IMR-90 (cell line): ENCODE data around the gene UGT1A10. TPM values are rescaled to one million over a fixed set of nuclear protein-coding genes. Genes with fewer than 3 reads are reported as not detected.

Source experiments
- ATAC-seq: fragments of 200-7000 bp; cut with Tn5 transposase; 2 replicates; pipeline ENCODE4 v1.9.1; 2020; ENCODE audit warnings: low read depth, mild to moderate bottlenecking, moderate library complexity
- BruUV-seq: library from RNA; stranded (reverse); fragments of 400-500 nt; replicated peaks from 2 replicates; lab custom pipeline; 2021; lab: Mats Ljungman, UMichigan
- CTCF ChIA-PET: fragments of 300-600 bp; formaldehyde crosslinking; extraction: SDS; loops from one replicate; lab custom pipeline; 2021; ENCODE audit warnings: antibody characterized with exemption; lab: Yijun Ruan, JAX
- POLR2A ChIA-PET: fragments of 300-600 bp; sonication (Branson Sonifier 250); formaldehyde crosslinking; loops from one replicate; lab custom pipeline; 2022; ENCODE audit warnings: antibody characterized with exemption; ENCODE audit not compliant: unreplicated experiment; lab: Charles Lee
- DNase-seq: peaks from one replicate; pipeline ENCODE4 v3.0.0; 2013
- H2AFZ ChIP-seq: replicated peaks from 2 replicates; pipeline ENCODE3; 2013; ENCODE audit warnings: low read length, mild to moderate bottlenecking; ENCODE audit not compliant: poor library complexity
- H2AK5ac ChIP-seq: 2 replicates; pipeline ENCODE4 v1.6.1; 2013; ENCODE audit warnings: low read depth, low read length, inconsistent platforms
- H2AK9ac ChIP-seq: replicated peaks from 2 replicates; pipeline ENCODE3; 2013; ENCODE audit warnings: mild to moderate bottlenecking, low read depth, low read length, moderate library complexity; ENCODE audit not compliant: poor library complexity
- H2BK120ac ChIP-seq: 2 replicates; pipeline ENCODE4 v1.6.1; 2013; ENCODE audit warnings: low read depth, low read length, inconsistent platforms
- H2BK15ac ChIP-seq: 3 replicates; pipeline ENCODE4 v1.6.1; 2013; ENCODE audit warnings: low read depth, low read length, inconsistent platforms
- H2BK20ac ChIP-seq: 2 replicates; pipeline ENCODE4 v1.6.1; 2013; ENCODE audit warnings: low read depth, mild to moderate bottlenecking, inconsistent platforms, low read length, moderate library complexity
- H2BK5ac ChIP-seq: 2 replicates; pipeline ENCODE4 v1.6.1; 2013; ENCODE audit warnings: mild to moderate bottlenecking, low read depth, low read length, inconsistent platforms; ENCODE audit not compliant: poor library complexity, severe bottlenecking
- H3K14ac ChIP-seq: replicated peaks from 2 replicates; pipeline ENCODE4 v1.6.1; 2013; ENCODE audit warnings: low read depth, low read length, inconsistent platforms
- H3K18ac ChIP-seq: 2 replicates; pipeline ENCODE4 v1.6.1; 2013; ENCODE audit warnings: low read depth, low read length, control low read depth
- H3K23ac ChIP-seq: 2 replicates; pipeline ENCODE4 v1.6.1; 2013; ENCODE audit warnings: low read depth, low read length, inconsistent platforms
- H3K27ac ChIP-seq: 2 replicates; pipeline ENCODE4 v1.5.1; 2013; ENCODE audit warnings: mild to moderate bottlenecking, control low read depth, low read length; ENCODE audit not compliant: insufficient read depth
- H3K27me3 ChIP-seq: 2 replicates; pipeline ENCODE4 v1.6.1; 2013; ENCODE audit warnings: low read length; ENCODE audit not compliant: control insufficient read depth, insufficient read depth
- H3K36me3 ChIP-seq: 2 replicates; pipeline ENCODE4 v1.6.1; 2013; ENCODE audit warnings: low read length, mixed read lengths; ENCODE audit not compliant: control insufficient read depth, insufficient read depth
- H3K4ac ChIP-seq: 2 replicates; pipeline ENCODE4 v1.6.1; 2013; ENCODE audit warnings: low read depth, low read length, inconsistent platforms
- H3K4me1 ChIP-seq: 2 replicates; pipeline ENCODE4 v1.6.1; 2013; ENCODE audit warnings: low read length, mixed read lengths; ENCODE audit not compliant: control insufficient read depth, insufficient read depth
- H3K4me2 ChIP-seq: 2 replicates; pipeline ENCODE4 v1.6.1; 2013; ENCODE audit warnings: low read depth, mild to moderate bottlenecking, control low read depth, low read length, moderate library complexity
- H3K4me3 ChIP-seq: 2 replicates; pipeline ENCODE4 v1.5.1; 2013; ENCODE audit warnings: low read depth, mild to moderate bottlenecking, control low read depth, low read length, moderate library complexity; ENCODE audit not compliant: insufficient read depth
- H3K56ac ChIP-seq: 2 replicates; pipeline ENCODE4 v1.6.1; 2013; ENCODE audit warnings: low read length, inconsistent platforms; ENCODE audit not compliant: insufficient read depth; ENCODE audit errors: extremely low read depth
- H3K79me1 ChIP-seq, 2 experiments: 2 replicates each; pipeline ENCODE4 v1.6.1; 2013; ENCODE audit warnings: low read length in 2 of 2, inconsistent platforms in 1 of 2, low read depth in 1 of 2
- H3K9ac ChIP-seq: 2 replicates; pipeline ENCODE4 v1.6.1; 2013; ENCODE audit warnings: low read depth, low read length, control low read depth
- H3K9me1 ChIP-seq: 2 replicates; pipeline ENCODE4 v1.6.1; 2013; ENCODE audit warnings: low read length, inconsistent platforms; ENCODE audit not compliant: insufficient read depth
- H3K9me3 ChIP-seq: 2 replicates; pipeline ENCODE4 v1.6.1; 2013; ENCODE audit warnings: low read length; ENCODE audit not compliant: control insufficient read depth, insufficient read depth
- H4K20me1 ChIP-seq: 2 replicates; pipeline ENCODE4 v1.6.1; 2013; ENCODE audit warnings: low read length, inconsistent platforms; ENCODE audit not compliant: insufficient read depth
- H4K5ac ChIP-seq: 2 replicates; pipeline ENCODE4 v1.6.1; 2013; ENCODE audit warnings: mild to moderate bottlenecking, low read depth, low read length, control low read depth
- H4K8ac ChIP-seq, 2 experiments: 2 replicates each; pipeline ENCODE4 v1.6.1; 2013; ENCODE audit warnings: low read depth in 2 of 2, low read length in 2 of 2, control low read depth in 1 of 2, inconsistent platforms in 1 of 2
- H4K91ac ChIP-seq: 2 replicates; pipeline ENCODE4 v1.6.1; 2013; ENCODE audit warnings: low read depth, low read length, inconsistent platforms; ENCODE audit not compliant: insufficient read depth
- BHLHE40 ChIP-seq: fragments of 150-350 bp; IDR thresholded peaks from 2 replicates; pipeline ENCODE4 v1.6.1; 2016; ENCODE audit warnings: mild to moderate bottlenecking, low read depth, low read length
- CEBPB ChIP-seq: IDR thresholded peaks from 2 replicates; pipeline ENCODE4 v1.6.1; 2012; ENCODE audit warnings: low read depth, low read length, improper control_type of control experiment
- CHD1 ChIP-seq: IDR thresholded peaks from 2 replicates; pipeline ENCODE4 v1.6.1; 2012; ENCODE audit warnings: low read depth, low read length, improper control_type of control experiment
- FOS ChIP-seq: fragments of 150-350 bp; IDR thresholded peaks from 2 replicates; pipeline ENCODE4 v1.6.1; 2016; ENCODE audit warnings: low read depth, low read length
- MAFK ChIP-seq: IDR thresholded peaks from 2 replicates; pipeline ENCODE4 v1.6.1; 2012; ENCODE audit warnings: low read depth, low read length, improper control_type of control experiment
- MAZ ChIP-seq: IDR thresholded peaks from 2 replicates; pipeline ENCODE4 v1.6.1; 2012; ENCODE audit warnings: low read depth, mild to moderate bottlenecking, low read length, improper control_type of control experiment, moderate library complexity, borderline replicate concordance
- MXI1 ChIP-seq: IDR thresholded peaks from 2 replicates; pipeline ENCODE4 v1.6.1; 2012; ENCODE audit warnings: low read depth, mild to moderate bottlenecking, low read length, moderate library complexity, borderline replicate concordance
- NFE2L2 ChIP-seq: fragments of 150-350 bp; IDR thresholded peaks from 2 replicates; pipeline ENCODE4 v1.6.1; 2016; ENCODE audit warnings: low read depth, mild to moderate bottlenecking, low read length
- POLR2A ChIP-seq: IDR thresholded peaks from 2 replicates; pipeline ENCODE4 v1.6.1; 2012; ENCODE audit warnings: mild to moderate bottlenecking, low read depth, low read length
- RAD21 ChIP-seq: IDR thresholded peaks from 2 replicates; pipeline ENCODE4 v1.6.1; 2012; ENCODE audit warnings: low read length, improper control_type of control experiment
- RCOR1 ChIP-seq: IDR thresholded peaks from 2 replicates; pipeline ENCODE4 v1.6.1; 2012; ENCODE audit warnings: mild to moderate bottlenecking, low read length, improper control_type of control experiment; ENCODE audit not compliant: insufficient replicate concordance
- RFX5 ChIP-seq: IDR thresholded peaks from 2 replicates; pipeline ENCODE4 v1.8.0; 2012; ENCODE audit warnings: low read depth, mild to moderate bottlenecking, low read length, moderate library complexity
- SMC3 ChIP-seq: fragments of 150-350 bp; IDR thresholded peaks from 2 replicates; pipeline ENCODE4 v1.6.1; 2016; ENCODE audit warnings: low read depth, mild to moderate bottlenecking, antibody characterized with exemption, low read length, moderate library complexity
- WGBS, 2 experiments: methylation state at CpG; one replicate each; pipeline versions ENCODE4 v1.1.5 to v1.1.7; 2013; ENCODE audit warnings: missing lambda C conversion rate in 2 of 2; ENCODE audit not compliant: insufficient read length in 1 of 2; ENCODE audit errors: extremely low coverage in 2 of 2; 5-methylcytosine and 5-hydroxymethylcytosine counted together
- dilution Hi-C: fragments of 300-500 bp; cut with HindIII; formaldehyde crosslinking; loops from one replicate; pipeline ENCODE4 v1.14.3; 2018; ENCODE audit warnings: low sequenced_read_pairs; ENCODE audit not compliant: unreplicated experiment
- in situ Hi-C: fragments of 300-500 bp; cut with MboI; formaldehyde crosslinking; loops from 3 replicates; pipeline ENCODE4 v1.14.3; 2019; ENCODE audit warnings: low sequenced_read_pairs, inconsistent platforms, mixed read lengths
- intact Hi-C: fragments of 100-400 bp; cut with micrococcal nuclease; formaldehyde crosslinking; loops from 2 replicates; pipeline ENCODE4 v1.10.0; 2022
- polyA plus RNA-seq, 3 experiments: library from polyadenylated mRNA; depleted of rRNA; stranded (reverse); fragments of >200 nt; gene quantifications; 2 replicates each; pipeline ENCODE4 v1.2.3, GENCODE V29; 2012; ENCODE audit warnings: low replicate concordance in 1 of 3
- total RNA-seq: library from RNA; depleted of rRNA; stranded (reverse); fragments of >200 nt; gene quantifications from 2 replicates; pipeline ENCODE4 v1.2.3, GENCODE V29; 2012
- TF ChIP-seq, protein P1 (sequence below): fragments of 150-350 bp; IDR thresholded peaks from 2 replicates; pipeline ENCODE4 v1.6.1; 2017; ENCODE audit warnings: mild to moderate bottlenecking, antibody characterized with exemption, low read length, low read depth
- TF ChIP-seq, protein P2 (sequence below): fragments of 150-350 bp; IDR thresholded peaks from 2 replicates; pipeline ENCODE4 v1.6.1; 2016; ENCODE audit warnings: low read depth, mild to moderate bottlenecking, low read length, moderate library complexity, borderline replicate concordance
- TF ChIP-seq, protein P3 (sequence below): conservative IDR thresholded peaks from 2 replicates; pipeline ENCODE4 v1.5.1; 2012; ENCODE audit warnings: mild to moderate bottlenecking, low read depth, low read length, improper control_type of control experiment

The UGT1A10 gene
- total and polyA plus RNA-seq, 2 of the 4 experiments (the other 2 are of a cell fraction), result not detected

DNA sequence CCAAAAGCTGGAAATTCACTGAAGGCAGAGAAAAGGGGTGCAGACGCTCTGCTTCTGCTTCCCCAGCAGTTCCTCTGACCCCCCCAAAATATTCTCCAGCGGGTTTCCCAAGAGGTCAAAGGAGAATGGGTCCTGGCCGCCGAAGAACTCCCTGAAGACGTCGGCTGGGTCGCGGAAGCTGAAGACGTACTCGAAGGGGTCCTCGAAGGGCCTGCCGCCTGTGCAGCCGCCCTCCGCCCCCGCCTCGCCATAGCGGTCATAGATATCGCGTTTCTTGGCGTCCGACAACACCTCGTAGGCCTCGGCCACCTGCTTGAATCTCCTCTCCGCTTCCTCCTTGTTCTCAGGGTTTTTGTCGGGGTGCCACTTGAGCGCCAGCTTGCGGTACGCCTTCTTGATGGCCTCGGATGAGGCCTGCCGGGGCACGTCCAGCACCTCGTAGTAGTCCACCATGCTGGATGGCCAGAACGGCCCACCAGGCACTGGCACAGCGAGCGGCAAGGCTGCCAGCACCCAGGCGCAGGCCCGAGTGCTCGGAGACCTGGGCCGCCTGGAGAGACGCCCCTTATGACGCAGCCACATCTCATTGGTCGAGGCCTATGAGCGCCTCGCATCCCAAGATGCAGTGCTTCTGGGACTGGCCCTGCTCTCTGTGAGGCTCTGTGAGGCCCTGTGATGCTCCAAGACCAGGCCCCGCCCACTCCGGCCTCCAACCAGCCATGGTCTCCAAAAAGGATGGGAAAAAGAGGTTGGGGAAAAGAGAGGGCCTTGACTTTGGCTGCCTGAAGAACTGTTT, 107.4 kb downstream of the UGT1A10 start:
- Histone ChIP-seq H3K27ac (no peak overlapping the region), H2BK5ac (no peak overlapping the region), H2BK20ac (no peak overlapping the region), H3K14ac (no peak overlapping the region), H3K4ac (no peak overlapping the region), H3K4me3 (no peak overlapping the region), H3K9me1 (no peaks in the 10 kb centered on the region), H3K9ac (no peak overlapping the region), H3K18ac (no peak overlapping the region), H4K20me1 (no peaks in the 10 kb centered on the region), H2AK5ac (no peak overlapping the region), H3K36me3 (no peaks in the 10 kb centered on the region), H3K4me1 (no peaks in the 10 kb centered on the region), H3K4me2 (no peak overlapping the region), H2BK120ac (no peak overlapping the region), H2AK9ac (no peak overlapping the region), H3K79me1 (no peaks in the 10 kb centered on the region), H4K91ac (no peak overlapping the region), H3K56ac (no peak overlapping the region), H2BK15ac (no peak overlapping the region), H4K5ac (no peak overlapping the region), H3K23ac (no peak overlapping the region), H3K27me3 (no peaks in the 10 kb centered on the region; the same call in 1 of the 2 replicates), H2AFZ (no peak overlapping the region), H4K8ac (no peak overlapping the region), H3K9me3 (no peaks in the 10 kb centered on the region)
- dilution Hi-C loops (no loop called here), intact Hi-C loops (no loop called here), in situ Hi-C loops (no loop called here)
- WGBS, 2 experiments, result 85% methylated on average over 16 of the region's 46 CpGs; no CpG with 5 or more reads in 1 of the 2 experiments
- ATAC-seq, result no peak
- TF ChIP-seq, protein P1, sequence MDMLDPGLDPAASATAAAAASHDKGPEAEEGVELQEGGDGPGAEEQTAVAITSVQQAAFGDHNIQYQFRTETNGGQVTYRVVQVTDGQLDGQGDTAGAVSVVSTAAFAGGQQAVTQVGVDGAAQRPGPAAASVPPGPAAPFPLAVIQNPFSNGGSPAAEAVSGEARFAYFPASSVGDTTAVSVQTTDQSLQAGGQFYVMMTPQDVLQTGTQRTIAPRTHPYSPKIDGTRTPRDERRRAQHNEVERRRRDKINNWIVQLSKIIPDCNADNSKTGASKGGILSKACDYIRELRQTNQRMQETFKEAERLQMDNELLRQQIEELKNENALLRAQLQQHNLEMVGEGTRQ, result no peak
- TF ChIP-seq NFE2L2 (no peak), BHLHE40 (no peak), MAZ (no peak), RAD21 (no peak), CHD1 (no peak), MXI1 (no peak), RFX5 (no peak), CEBPB (no peak), FOS (no peak), POLR2A (no peak), RCOR1 (no peak), MAFK (no peak), SMC3 (no peak)
- TF ChIP-seq, protein P2, sequence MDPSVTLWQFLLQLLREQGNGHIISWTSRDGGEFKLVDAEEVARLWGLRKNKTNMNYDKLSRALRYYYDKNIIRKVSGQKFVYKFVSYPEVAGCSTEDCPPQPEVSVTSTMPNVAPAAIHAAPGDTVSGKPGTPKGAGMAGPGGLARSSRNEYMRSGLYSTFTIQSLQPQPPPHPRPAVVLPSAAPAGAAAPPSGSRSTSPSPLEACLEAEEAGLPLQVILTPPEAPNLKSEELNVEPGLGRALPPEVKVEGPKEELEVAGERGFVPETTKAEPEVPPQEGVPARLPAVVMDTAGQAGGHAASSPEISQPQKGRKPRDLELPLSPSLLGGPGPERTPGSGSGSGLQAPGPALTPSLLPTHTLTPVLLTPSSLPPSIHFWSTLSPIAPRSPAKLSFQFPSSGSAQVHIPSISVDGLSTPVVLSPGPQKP, result no peak
- TF ChIP-seq, protein P3, sequence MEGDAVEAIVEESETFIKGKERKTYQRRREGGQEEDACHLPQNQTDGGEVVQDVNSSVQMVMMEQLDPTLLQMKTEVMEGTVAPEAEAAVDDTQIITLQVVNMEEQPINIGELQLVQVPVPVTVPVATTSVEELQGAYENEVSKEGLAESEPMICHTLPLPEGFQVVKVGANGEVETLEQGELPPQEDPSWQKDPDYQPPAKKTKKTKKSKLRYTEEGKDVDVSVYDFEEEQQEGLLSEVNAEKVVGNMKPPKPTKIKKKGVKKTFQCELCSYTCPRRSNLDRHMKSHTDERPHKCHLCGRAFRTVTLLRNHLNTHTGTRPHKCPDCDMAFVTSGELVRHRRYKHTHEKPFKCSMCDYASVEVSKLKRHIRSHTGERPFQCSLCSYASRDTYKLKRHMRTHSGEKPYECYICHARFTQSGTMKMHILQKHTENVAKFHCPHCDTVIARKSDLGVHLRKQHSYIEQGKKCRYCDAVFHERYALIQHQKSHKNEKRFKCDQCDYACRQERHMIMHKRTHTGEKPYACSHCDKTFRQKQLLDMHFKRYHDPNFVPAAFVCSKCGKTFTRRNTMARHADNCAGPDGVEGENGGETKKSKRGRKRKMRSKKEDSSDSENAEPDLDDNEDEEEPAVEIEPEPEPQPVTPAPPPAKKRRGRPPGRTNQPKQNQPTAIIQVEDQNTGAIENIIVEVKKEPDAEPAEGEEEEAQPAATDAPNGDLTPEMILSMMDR, result no peak
- no peak for DNase-seq
- BruUV-seq, result no TSS peak
- ChIA-PET CTCF (no interaction called here), POLR2A (no interaction called here)
